Stimulated activated CD8-positive, alpha-beta memory T cell treated with anti-CD3 and anti-CD28 coated beads, Interleukin-7, amount 100 ng/mL, for 48 hours (primary cell): ENCODE data around the gene DRD2.

Source experiments
- DNase-seq, 2 donors: peaks; one replicate each; pipeline ENCODE4 v3.0.0-alpha.2; 2020; ENCODE audit warnings: low read depth in 1 of 2; ENCODE audit errors: extremely low read depth in 1 of 2

The DRD2 gene

GRCh38 chr11:113377681-113378412 lies 97.4 kb downstream of the DRD2 start:
- no peak for DNase-seq

GRCh38 chr11:113376156-113376555 lies 99.0 kb downstream of the DRD2 start:
- DNase-seq, result no peak

- DNase-seq, result no peak
These were observed 99.8 kb downstream of the DRD2 start for GRCh38 chr11:113375402-113375801.

GRCh38 chr11:113373981-113374560 lies 101.1 kb downstream of the DRD2 start:
- DNase-seq, result no peak

GRCh38 chr11:113373306-113373705 lies 101.9 kb downstream of the DRD2 start:
- no peak for DNase-seq

GRCh38 chr11:113372309-113372708 lies 102.9 kb downstream of the DRD2 start:
- DNase-seq, result no peak

GRCh38 chr11:113370634-113371033 lies 104.6 kb downstream of the DRD2 start:
- no peak for DNase-seq

- DNase-seq, result no peak
These were observed 105.8 kb downstream of the DRD2 start for GRCh38 chr11:113369411-113369810.

- no peak for DNase-seq
These were observed 109.3 kb downstream of the DRD2 start for GRCh38 chr11:113365895-113366294.

GRCh38 chr11:113363996-113364641 lies 111.1 kb downstream of the DRD2 start:
- no peak for DNase-seq

GRCh38 chr11:113363406-113363805 lies 111.8 kb downstream of the DRD2 start:
- no peak for DNase-seq
